Measurements from ENCODE around the gene RNF114.

GRCh38 chr20:49984426-49985153 is 48.4 kb downstream of the RNF114 start:
- no peak for TF ChIP-seq EZH2 (IDR thresholded peaks at IDR 0.05)
- no peak for TF ChIP-seq POLR2AphosphoS5 (IDR thresholded peaks at IDR 0.05; ENCODE audit: borderline replicate concordance, low read depth, low read length)
- TF ChIP-seq FOXP2 (optimal IDR thresholded peaks at IDR 0.05; ENCODE audit: control extremely low read depth, extremely low read length, insufficient read depth), result no peak

Data from SK-N-MC (cell line).